CD4-positive, CD25-positive, alpha-beta regulatory T cell (primary cell): ENCODE results near the gene SVIL. TPM values are rescaled to one million over a fixed set of nuclear protein-coding genes. Genes with fewer than 3 reads are reported as not detected.

Experiments used
- ATAC-seq, 2 donors: fragments of 150-1000 bp; cut with Tn5 transposase; one replicate each; pipeline ENCODE4 v1.10.0; 2021; ENCODE audit warnings: low read depth in 2 of 2, moderate number of reproducible peaks in 2 of 2, moderate library complexity in 1 of 2
- DNase-seq, 3 donors: peaks; one replicate each; pipeline versions ENCODE4 v3.0.0 to v3.0.0-alpha.2; 2012 to 2022; ENCODE audit warnings: mixed read lengths in 1 of 3
- H3K27ac ChIP-seq: one replicate; pipeline ENCODE4 v1.7.0; 2013; ENCODE audit warnings: mild to moderate bottlenecking, low read length; ENCODE audit not compliant: insufficient read depth, poor library complexity, severe bottlenecking
- H3K27me3 ChIP-seq: one replicate; pipeline ENCODE4 v1.7.0; 2013; ENCODE audit warnings: low read length; ENCODE audit not compliant: control insufficient read depth, insufficient read depth
- H3K36me3 ChIP-seq: one replicate; pipeline ENCODE4 v1.7.0; 2013; ENCODE audit warnings: mild to moderate bottlenecking, low read length, moderate library complexity; ENCODE audit not compliant: control insufficient read depth, insufficient read depth
- H3K4me1 ChIP-seq: 2 replicates; pipeline ENCODE4 v1.7.0; 2013; ENCODE audit warnings: mild to moderate bottlenecking, low read length; ENCODE audit not compliant: insufficient read depth, control insufficient read depth, poor library complexity, severe bottlenecking
- H3K4me3 ChIP-seq: one replicate; pipeline ENCODE4 v1.7.0; 2013; ENCODE audit warnings: low read depth, mild to moderate bottlenecking, low read length, moderate library complexity
- H3K9me3 ChIP-seq, 2 experiments: 1 replicate in 1 of 2; 2 replicates in 1 of 2; pipeline ENCODE4 v1.7.0; 2013; ENCODE audit warnings: low read length in 2 of 2, mild to moderate bottlenecking in 1 of 2, moderate library complexity in 1 of 2; ENCODE audit not compliant: control insufficient read depth in 2 of 2
- H3K27ac Mint-ChIP-seq, 3 donors: one replicate each; pipeline ENCODE4 v1.8.0; 2020 to 2022; ENCODE audit warnings: mild to moderate bottlenecking in 3 of 3, mixed read lengths in 3 of 3, moderate library complexity in 2 of 3
- H3K27me3 Mint-ChIP-seq: one replicate; pipeline ENCODE4 v1.8.0; 2022; ENCODE audit warnings: mild to moderate bottlenecking, mixed read lengths
- H3K36me3 Mint-ChIP-seq: one replicate; pipeline ENCODE4 v1.8.0; 2020; ENCODE audit warnings: mixed read lengths
- H3K4me1 Mint-ChIP-seq, 4 donors: one replicate each; pipeline ENCODE4 v1.8.0; 2020 to 2022; ENCODE audit warnings: mixed read lengths in 4 of 4, mild to moderate bottlenecking in 1 of 4
- H3K4me3 Mint-ChIP-seq, 4 donors: one replicate each; pipeline ENCODE4 v1.8.0; 2020 to 2022; ENCODE audit warnings: mild to moderate bottlenecking in 4 of 4, mixed read lengths in 4 of 4, moderate library complexity in 3 of 4
- H3K9me3 Mint-ChIP-seq, 7 donors: one replicate each; pipeline ENCODE4 v1.8.0; 2020 to 2022; ENCODE audit warnings: mixed read lengths in 7 of 7, mild to moderate bottlenecking in 3 of 7, moderate library complexity in 2 of 7
- polyA plus RNA-seq, 4 donors: library from polyadenylated mRNA; unstranded; fragments of 300-500 nt; fragmentation: Illumina TruSeq; gene quantifications; one replicate each; pipeline ENCODE4 v1.2.3, GENCODE V29; 2021
- total RNA-seq: library from RNA; stranded (reverse); gene quantifications from one replicate; pipeline ENCODE4 v1.2.3, GENCODE V29; 2022

SVIL gene
- total and polyA plus RNA-seq, 5 donors from 2014 or later, result 0.49 to 12.3 (median 3.8) TPM

DNA sequence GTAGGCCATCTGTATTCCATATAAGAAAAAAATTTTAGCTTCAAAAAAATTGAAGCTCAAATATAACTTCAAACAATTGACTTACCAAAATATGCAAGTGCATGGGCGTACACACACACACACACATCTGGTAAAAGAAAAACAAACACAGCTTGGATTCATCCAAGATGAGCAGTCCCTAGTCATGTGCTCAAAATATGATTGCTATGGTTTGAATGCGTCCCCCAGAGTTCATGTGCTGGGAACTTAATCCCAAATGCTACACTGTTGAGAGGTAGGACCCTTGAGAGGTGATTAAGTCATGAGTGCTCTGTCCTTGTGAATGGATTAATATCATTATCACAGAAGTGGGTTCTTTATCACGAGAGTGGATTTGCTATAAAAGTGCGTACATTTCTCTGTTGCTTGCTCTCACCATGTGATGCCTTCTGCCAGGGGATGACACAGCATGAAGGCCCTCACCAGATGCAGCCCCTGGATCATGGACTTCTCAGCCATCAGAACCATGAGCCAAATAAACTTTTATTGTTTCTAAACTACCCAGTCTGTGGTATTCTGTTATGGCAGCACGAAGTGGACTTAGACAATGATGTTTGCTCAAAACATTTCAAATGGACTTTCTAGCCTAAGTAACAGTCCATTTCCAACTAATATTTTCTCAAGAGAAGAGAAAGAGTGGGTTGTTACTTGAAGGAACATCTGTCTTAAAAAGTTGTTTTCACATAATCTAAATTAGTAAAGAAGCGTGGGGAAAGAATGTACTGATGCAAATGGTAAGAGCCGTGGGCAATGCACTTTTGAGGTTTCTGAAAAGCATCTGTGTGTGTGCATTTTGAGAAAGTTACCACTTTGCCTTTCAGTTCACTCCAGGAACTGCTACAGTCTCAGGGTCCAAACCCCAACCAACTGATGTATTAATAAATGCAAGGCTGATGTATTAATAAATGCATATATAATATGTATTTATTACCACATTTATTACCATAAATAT is 15.1 kb upstream of the SVIL start:
- no peaks in the 10 kb centered on the region for H3K27me3 ChIP-seq
- ATAC-seq (no peak), DNase-seq (no peak)
- no peaks in the 10 kb centered on the region for H3K9me3 ChIP-seq
- H3K27ac ChIP-seq, result no peak overlapping the region
- peaks cover 0 to 1% (median 0%) of the 10 kb centered on the region in 7 donors for H3K9me3 Mint-ChIP-seq
- H3K36me3 Mint-ChIP-seq, result peaks cover 19% of the 10 kb centered on the region
- H3K27me3 Mint-ChIP-seq, result no peaks in the 10 kb centered on the region
- H3K27ac Mint-ChIP-seq, result peak overlapping the region in 2 of 3 donors; percentile 5 to 50
- H3K4me3 ChIP-seq, result no peak overlapping the region
- H3K4me1 Mint-ChIP-seq, result peaks cover 23 to 56% (median 31%) of the 10 kb centered on the region in 4 donors
- H3K4me1 ChIP-seq, result peaks cover 8% of the 10 kb centered on the region
- no peak overlapping the region for H3K4me3 Mint-ChIP-seq
- H3K36me3 ChIP-seq, result no peaks in the 10 kb centered on the region

DNA sequence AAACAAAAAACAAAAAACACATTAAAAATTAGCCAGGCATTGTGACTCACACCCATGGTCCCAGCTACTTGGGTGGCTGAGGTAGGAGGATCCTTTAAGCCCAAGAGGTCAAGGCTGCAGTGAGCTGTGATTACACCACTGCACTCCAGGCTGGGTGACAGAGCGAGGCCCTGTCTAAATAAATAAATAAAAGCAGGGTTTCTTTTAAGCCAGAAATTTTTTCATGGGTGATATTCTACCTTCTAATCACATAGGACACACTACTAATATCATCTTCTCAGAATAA is 14.2 kb upstream of the SVIL start:
- Mint-ChIP-seq H3K4me3 (no peak overlapping the region), H3K4me1 (peaks cover 23 to 56% (median 31%) of the 10 kb centered on the region in 4 donors), H3K9me3 (peaks cover 0 to 1% (median 0%) of the 10 kb centered on the region in 7 donors), H3K27me3 (no peaks in the 10 kb centered on the region), H3K27ac (peak overlapping the region in 2 of 3 donors; percentile 5 to 21), H3K36me3 (peaks cover 19% of the 10 kb centered on the region)
- Histone ChIP-seq H3K27ac (no peak overlapping the region), H3K4me1 (peaks cover 8% of the 10 kb centered on the region), H3K36me3 (no peaks in the 10 kb centered on the region), H3K9me3 (no peaks in the 10 kb centered on the region), H3K4me3 (no peak overlapping the region), H3K27me3 (no peaks in the 10 kb centered on the region)
- DNase-seq (no peak), ATAC-seq (no peak)

DNA sequence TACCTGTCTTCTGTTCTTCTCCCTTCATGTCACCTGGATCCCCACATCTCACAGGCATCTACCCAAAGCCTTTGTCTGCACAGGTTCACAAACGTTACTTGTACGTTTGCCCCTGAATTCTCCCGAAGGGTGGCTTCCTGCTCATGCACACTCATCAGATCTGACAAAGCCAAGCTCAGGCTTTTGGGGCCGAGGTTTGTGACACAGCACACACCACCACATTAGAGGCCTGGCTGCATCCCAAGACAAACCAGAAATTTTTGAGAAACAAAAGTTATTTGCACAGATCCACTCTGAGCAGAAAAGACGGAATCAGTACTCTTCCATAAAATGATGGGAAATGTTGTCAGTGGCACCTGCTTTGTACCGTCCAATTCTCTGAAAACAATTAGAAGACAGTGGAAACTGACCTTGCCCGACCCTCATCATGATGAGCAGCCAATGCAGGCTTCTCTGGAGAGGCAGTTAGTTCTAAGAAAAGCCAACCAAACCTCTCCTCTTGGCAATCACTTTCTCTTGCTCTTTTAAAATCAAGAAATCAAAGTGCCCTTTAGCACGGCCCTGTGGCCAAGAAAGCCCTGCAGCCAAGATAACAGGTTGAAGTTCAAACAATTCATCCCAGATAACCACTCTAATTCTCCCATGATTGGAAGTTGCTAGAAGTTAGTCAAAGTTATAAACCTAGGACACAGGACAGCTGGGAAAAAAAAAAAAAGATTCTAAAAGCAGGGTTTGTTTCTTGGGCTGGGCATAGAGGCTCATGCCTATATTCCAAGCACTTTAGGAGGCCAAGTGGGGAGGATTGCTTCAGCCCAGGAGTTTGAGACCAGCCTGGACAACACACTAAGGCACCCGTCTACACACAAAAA is 13.6 kb upstream of the SVIL start:
- H3K4me3 Mint-ChIP-seq, result peak overlapping the region in 2 of 4 donors; percentile 70 to 79
- peaks cover 22% of the 10 kb centered on the region for H3K36me3 Mint-ChIP-seq
- DNase-seq, result peak in 1 of 3 donors; percentile 32
- peak overlapping the region; percentile 5 to 79 (median 21) for H3K27ac Mint-ChIP-seq
- no peaks in the 10 kb centered on the region for H3K9me3 ChIP-seq
- ATAC-seq, result peak; percentile 26 to 28
- no peaks in the 10 kb centered on the region for H3K36me3 ChIP-seq
- H3K27me3 ChIP-seq, result no peaks in the 10 kb centered on the region
- H3K4me1 Mint-ChIP-seq, result peaks cover 23 to 56% (median 31%) of the 10 kb centered on the region in 4 donors
- peaks cover 0 to 1% (median 0%) of the 10 kb centered on the region in 7 donors for H3K9me3 Mint-ChIP-seq
- no peak overlapping the region for H3K27ac ChIP-seq
- no peak overlapping the region for H3K4me3 ChIP-seq
- no peaks in the 10 kb centered on the region for H3K27me3 Mint-ChIP-seq
- H3K4me1 ChIP-seq, result peaks cover 8% of the 10 kb centered on the region

DNA sequence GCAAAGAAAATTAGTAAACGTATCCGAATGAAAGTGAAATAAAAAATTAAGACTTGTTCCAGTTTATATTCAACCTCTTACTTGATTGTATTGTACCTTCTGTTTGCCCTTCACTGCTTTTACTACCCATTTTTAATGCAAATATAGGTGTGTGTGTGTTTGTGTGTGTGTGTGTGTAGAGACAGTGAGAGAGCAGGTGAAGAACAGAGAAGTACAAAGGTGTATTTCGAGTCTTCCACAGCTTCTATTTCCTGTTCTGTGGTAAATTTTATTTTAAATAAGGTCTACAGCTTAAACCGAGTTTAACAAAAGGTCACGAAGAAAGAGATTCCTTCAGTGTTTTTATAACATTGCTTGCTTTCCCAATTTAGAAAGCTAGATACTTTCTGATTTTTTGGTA is 12.7 kb upstream of the SVIL start:
- H3K36me3 Mint-ChIP-seq, result peaks cover 22% of the 10 kb centered on the region
- no peaks in the 10 kb centered on the region for H3K36me3 ChIP-seq
- ATAC-seq (no peak), DNase-seq (peak in 1 of 3 donors; percentile 21)
- peaks cover 18 to 56% (median 29%) of the 10 kb centered on the region in 4 donors for H3K4me1 Mint-ChIP-seq
- peak overlapping the region in 1 of 3 donors; percentile 5 for H3K27ac Mint-ChIP-seq
- peaks cover 8% of the 10 kb centered on the region for H3K4me1 ChIP-seq
- no peaks in the 10 kb centered on the region for H3K27me3 Mint-ChIP-seq
- H3K27me3 ChIP-seq, result no peaks in the 10 kb centered on the region
- H3K9me3 Mint-ChIP-seq, result peaks cover 0 to 1% (median 0%) of the 10 kb centered on the region in 7 donors
- H3K27ac ChIP-seq, result no peak overlapping the region
- H3K9me3 ChIP-seq, result no peaks in the 10 kb centered on the region
- H3K4me3 ChIP-seq, result no peak overlapping the region
- peak overlapping the region in 3 of 4 donors; percentile 40 to 80 (median 46) for H3K4me3 Mint-ChIP-seq

DNA sequence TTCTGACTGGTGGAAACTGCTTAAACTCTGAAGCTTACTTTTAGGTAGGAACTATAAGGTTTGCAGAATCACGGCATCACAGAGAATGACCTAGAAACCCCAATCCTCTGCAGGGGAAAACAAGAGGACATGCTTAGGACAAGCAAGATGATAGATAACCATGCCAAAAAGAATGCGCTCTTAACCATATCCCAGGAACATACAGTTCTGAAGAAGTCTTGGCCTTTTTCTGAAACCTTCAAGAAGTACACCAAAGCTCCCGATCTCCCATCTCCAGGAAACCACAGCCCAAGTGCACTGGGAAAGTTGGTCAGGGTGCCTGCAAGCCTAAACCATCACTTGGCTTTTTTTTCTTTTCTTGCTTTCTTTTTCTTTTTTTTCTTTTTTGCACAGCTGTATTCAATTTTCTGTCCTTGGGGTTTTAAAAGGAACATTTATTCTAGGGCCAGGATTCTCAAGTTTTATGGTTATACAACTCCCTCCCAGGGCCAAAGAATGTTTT is 12.2 kb upstream of the SVIL start:
- H3K4me3 ChIP-seq, result no peak overlapping the region
- peaks cover 8% of the 10 kb centered on the region for H3K4me1 ChIP-seq
- H3K9me3 ChIP-seq, result no peaks in the 10 kb centered on the region
- Mint-ChIP-seq H3K27me3 (no peaks in the 10 kb centered on the region), H3K36me3 (peaks cover 19% of the 10 kb centered on the region), H3K4me3 (peak overlapping the region in 3 of 4 donors; percentile 37 to 80 (median 40)), H3K27ac (peak overlapping the region in 2 of 3 donors; percentile 5 to 6), H3K4me1 (peaks cover 18 to 56% (median 29%) of the 10 kb centered on the region in 4 donors), H3K9me3 (peaks cover 0 to 1% (median 0%) of the 10 kb centered on the region in 7 donors)
- H3K27me3 ChIP-seq, result no peaks in the 10 kb centered on the region
- no peak overlapping the region for H3K27ac ChIP-seq
- DNase-seq (no peak), ATAC-seq (no peak)
- H3K36me3 ChIP-seq, result no peaks in the 10 kb centered on the region

DNA sequence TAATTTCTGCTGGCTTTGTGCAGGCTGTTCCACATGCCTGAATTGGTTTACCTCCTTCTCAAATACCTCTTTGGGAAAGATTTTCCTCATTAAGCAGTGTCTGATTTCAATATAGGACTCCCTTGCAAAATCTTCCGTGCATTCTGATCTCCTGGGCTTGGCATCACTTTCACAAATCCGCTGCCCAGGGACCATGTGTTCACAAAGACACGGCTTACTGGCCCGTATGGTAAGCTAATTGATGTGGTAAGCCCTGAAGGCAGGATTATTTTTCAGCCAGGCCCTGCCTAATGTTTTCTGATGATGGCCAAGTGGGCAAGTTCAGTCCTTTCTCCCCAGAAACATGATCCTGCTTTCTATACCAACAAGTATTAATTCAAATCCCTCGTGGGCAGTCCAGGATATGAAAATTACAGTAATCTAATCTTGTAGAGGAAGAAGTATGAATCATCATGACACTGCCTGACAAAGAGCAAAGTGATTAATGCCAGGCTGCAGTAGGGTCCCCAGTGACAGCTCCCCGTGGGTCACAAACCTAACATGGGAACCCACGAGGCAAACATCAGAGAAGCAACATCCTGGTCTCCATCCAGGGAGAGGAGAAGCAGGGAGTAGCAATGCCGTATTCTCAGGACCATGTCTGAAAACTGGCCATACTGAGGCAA is 11.6 kb upstream of the SVIL start:
- no peak overlapping the region for H3K4me3 ChIP-seq
- peak in 1 of 2 donors; percentile 44 for ATAC-seq
- no peak overlapping the region for H3K27ac ChIP-seq
- H3K4me1 ChIP-seq, result peaks cover 8% of the 10 kb centered on the region
- peaks cover 0 to 1% (median 0%) of the 10 kb centered on the region in 7 donors for H3K9me3 Mint-ChIP-seq
- peaks cover 13% of the 10 kb centered on the region for H3K36me3 Mint-ChIP-seq
- no peaks in the 10 kb centered on the region for H3K36me3 ChIP-seq
- peak overlapping the region in 1 of 3 donors; percentile 5 for H3K27ac Mint-ChIP-seq
- no peaks in the 10 kb centered on the region for H3K27me3 ChIP-seq
- peaks cover 18 to 51% (median 27%) of the 10 kb centered on the region in 4 donors for H3K4me1 Mint-ChIP-seq
- DNase-seq, result no peak
- H3K9me3 ChIP-seq, result no peaks in the 10 kb centered on the region
- H3K27me3 Mint-ChIP-seq, result no peaks in the 10 kb centered on the region
- peak overlapping the region in 2 of 4 donors; percentile 37 to 80 for H3K4me3 Mint-ChIP-seq
